Upper lobe of left lung (tissue), 4 donors: ENCODE data around the gene RAB20.

ENCODE experiments used
- EP300 ChIP-seq, 4 donors: sonication (generic); formaldehyde crosslinking; IDR thresholded peaks; one replicate each; pipeline ENCODE4 v1.5.1; 2017; ENCODE audit warnings: antibody characterized with exemption in 4 of 4, control low read depth in 2 of 4
- POLR2AphosphoS5 ChIP-seq, 2 donors: sonication (generic); formaldehyde crosslinking; IDR thresholded peaks; one replicate each; pipeline ENCODE4 v1.5.1; 2017; ENCODE audit warnings: antibody characterized with exemption in 2 of 2
- TF ChIP-seq, protein P1 (sequence below), 6 experiments: fragments of 450-650 bp in 4 of 6; fragments of 200-600 bp in 2 of 6; sonication (generic) in 2 of 6; IDR thresholded peaks; one replicate each; pipeline ENCODE4 v1.5.1; 2016 to 2019; ENCODE audit warnings: antibody characterized with exemption in 6 of 6

- no peak for TF ChIP-seq EP300 (IDR thresholded peaks at IDR 0.05)
- TF ChIP-seq, protein P1, sequence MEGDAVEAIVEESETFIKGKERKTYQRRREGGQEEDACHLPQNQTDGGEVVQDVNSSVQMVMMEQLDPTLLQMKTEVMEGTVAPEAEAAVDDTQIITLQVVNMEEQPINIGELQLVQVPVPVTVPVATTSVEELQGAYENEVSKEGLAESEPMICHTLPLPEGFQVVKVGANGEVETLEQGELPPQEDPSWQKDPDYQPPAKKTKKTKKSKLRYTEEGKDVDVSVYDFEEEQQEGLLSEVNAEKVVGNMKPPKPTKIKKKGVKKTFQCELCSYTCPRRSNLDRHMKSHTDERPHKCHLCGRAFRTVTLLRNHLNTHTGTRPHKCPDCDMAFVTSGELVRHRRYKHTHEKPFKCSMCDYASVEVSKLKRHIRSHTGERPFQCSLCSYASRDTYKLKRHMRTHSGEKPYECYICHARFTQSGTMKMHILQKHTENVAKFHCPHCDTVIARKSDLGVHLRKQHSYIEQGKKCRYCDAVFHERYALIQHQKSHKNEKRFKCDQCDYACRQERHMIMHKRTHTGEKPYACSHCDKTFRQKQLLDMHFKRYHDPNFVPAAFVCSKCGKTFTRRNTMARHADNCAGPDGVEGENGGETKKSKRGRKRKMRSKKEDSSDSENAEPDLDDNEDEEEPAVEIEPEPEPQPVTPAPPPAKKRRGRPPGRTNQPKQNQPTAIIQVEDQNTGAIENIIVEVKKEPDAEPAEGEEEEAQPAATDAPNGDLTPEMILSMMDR (IDR thresholded peaks at IDR 0.05), result no peak
- no peak for TF ChIP-seq POLR2AphosphoS5 (IDR thresholded peaks at IDR 0.05)
These were observed 16.8 kb upstream of the RAB20 start for GRCh38 chr13:110578363-110578762.
